ENCODE results near the gene SLC5A8. TPM values are rescaled to one million over a fixed set of nuclear protein-coding genes. Genes with fewer than 3 reads are reported as not detected.

The SLC5A8 gene
- total RNA-seq, 2 donors from 2014 or later, result 0.30 to 0.35 TPM

DNA sequence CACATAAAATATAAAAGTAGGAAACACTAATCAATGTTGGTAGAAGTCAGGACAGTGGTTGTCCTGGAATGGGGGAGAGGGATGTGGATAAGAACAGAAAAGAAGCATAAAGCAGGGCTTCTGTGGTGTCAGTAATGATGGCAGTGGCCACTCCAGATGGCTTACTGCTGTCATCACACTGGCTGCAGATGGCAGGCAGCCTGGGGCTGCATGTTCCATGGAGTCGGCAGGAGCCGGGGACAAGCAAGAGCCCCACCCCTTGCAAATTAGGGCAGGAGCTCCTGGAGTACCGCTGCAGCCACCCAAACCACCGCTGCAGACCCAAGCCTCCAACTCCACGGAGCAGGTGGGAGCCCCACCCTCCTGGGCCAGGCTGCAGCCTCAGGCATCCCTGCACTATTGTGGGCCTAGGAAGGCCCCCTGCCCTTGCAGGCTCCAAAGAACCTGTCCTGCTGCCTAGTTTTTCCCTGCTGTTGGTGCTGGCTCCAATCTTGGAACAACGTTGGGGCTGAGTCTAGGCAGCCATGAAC is 28.8 kb upstream of the SLC5A8 start:
- no peaks in the 10 kb centered on the region for H3K27me3 ChIP-seq
- DNase-seq, result no peak
- no peaks in the 10 kb centered on the region for H3K4me1 ChIP-seq
- H3K27ac ChIP-seq, result no peak overlapping the region
- H3K36me3 ChIP-seq, result no peaks in the 10 kb centered on the region
- intact Hi-C loops (cut with DNase I), result no loop called here
- TF ChIP-seq, protein P1, sequence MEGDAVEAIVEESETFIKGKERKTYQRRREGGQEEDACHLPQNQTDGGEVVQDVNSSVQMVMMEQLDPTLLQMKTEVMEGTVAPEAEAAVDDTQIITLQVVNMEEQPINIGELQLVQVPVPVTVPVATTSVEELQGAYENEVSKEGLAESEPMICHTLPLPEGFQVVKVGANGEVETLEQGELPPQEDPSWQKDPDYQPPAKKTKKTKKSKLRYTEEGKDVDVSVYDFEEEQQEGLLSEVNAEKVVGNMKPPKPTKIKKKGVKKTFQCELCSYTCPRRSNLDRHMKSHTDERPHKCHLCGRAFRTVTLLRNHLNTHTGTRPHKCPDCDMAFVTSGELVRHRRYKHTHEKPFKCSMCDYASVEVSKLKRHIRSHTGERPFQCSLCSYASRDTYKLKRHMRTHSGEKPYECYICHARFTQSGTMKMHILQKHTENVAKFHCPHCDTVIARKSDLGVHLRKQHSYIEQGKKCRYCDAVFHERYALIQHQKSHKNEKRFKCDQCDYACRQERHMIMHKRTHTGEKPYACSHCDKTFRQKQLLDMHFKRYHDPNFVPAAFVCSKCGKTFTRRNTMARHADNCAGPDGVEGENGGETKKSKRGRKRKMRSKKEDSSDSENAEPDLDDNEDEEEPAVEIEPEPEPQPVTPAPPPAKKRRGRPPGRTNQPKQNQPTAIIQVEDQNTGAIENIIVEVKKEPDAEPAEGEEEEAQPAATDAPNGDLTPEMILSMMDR (IDR thresholded peaks at IDR 0.05), result no peak
- H3K9me3 ChIP-seq, result no peaks in the 10 kb centered on the region
- H3K9ac ChIP-seq (ENCODE audit: low read depth in 2 of 2, low read length in 2 of 2), result no peak overlapping the region
- no peak overlapping the region for H3K4me3 ChIP-seq

DNA sequence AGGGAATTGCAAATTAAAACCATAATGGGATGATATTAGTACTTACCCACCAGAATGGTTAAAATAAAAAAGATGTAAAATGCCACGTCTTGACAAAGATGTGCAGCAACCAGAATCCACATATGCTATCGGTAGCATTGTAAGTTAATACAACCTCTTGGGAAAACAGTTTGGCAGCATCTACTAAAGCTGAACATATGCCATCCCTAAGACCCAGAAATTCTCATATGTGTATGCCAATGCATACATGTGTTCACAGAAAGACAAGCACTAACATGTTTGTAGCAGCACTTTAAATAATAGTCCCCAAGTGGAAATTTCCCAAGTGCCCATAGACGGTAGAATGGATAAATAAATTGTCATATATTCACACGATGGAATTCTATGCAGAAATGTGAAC is 28.3 kb upstream of the SLC5A8 start:
- DNase-seq, result no peak
- TF ChIP-seq, protein P1 (IDR thresholded peaks at IDR 0.05), result no peak
- intact Hi-C loops (cut with DNase I), result no loop called here
- Histone ChIP-seq H3K4me1 (no peaks in the 10 kb centered on the region), H3K9ac (ENCODE audit: low read depth in 2 of 2, low read length in 2 of 2) (no peak overlapping the region), H3K36me3 (no peaks in the 10 kb centered on the region), H3K27ac (no peak overlapping the region), H3K9me3 (no peaks in the 10 kb centered on the region), H3K27me3 (no peaks in the 10 kb centered on the region), H3K4me3 (no peak overlapping the region)

DNA sequence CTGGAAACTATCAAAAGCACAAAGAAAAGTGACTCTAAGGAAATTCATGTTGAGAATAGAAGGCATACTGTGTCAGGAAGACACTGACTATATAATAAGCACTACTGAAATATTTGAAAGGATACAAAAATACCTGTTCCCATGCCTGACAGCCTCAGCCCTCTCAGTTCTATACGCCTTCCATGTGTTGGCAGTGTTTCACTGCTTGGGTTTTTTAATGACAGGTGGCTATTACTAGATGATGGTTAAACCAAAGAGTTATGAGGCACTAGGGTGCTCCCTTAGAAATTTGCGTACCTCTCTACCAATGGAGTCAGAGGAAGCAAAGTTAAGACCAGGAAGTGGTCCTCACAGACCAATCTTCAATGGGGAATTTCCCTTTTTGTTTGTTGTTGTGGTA is 25.6 kb upstream of the SLC5A8 start:
- TF ChIP-seq, protein P1 (IDR thresholded peaks at IDR 0.05), result no peak
- Histone ChIP-seq H3K4me1 (no peaks in the 10 kb centered on the region), H3K9me3 (no peaks in the 10 kb centered on the region), H3K36me3 (no peaks in the 10 kb centered on the region), H3K4me3 (no peak overlapping the region), H3K27me3 (no peaks in the 10 kb centered on the region), H3K9ac (ENCODE audit: low read depth in 2 of 2, low read length in 2 of 2) (no peak overlapping the region), H3K27ac (no peak overlapping the region)
- no peak for DNase-seq
- intact Hi-C loops (cut with DNase I), result no loop called here

DNA sequence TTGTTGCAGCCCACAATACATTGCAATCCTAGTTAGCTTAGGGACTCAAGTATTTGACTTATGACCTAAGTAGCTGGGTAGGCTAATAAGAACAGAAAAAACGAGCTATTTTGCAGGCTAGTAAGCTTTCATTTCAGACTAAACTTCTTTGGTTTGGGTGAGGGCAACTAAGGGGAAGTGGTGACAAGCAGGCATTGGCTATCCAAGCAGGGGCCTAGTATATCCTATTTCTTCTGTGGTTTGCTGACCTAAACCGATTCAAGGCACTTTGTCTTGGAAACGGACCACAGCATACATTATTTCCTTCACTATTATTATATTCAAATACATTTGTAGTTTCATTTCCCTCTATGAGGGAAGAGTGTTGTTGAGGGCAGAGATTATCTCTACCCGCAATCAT is 21.6 kb upstream of the SLC5A8 start:
- DNase-seq, result no peak
- Histone ChIP-seq H3K9me3 (no peaks in the 10 kb centered on the region), H3K9ac (ENCODE audit: low read depth in 2 of 2, low read length in 2 of 2) (no peak overlapping the region), H3K4me3 (no peak overlapping the region), H3K36me3 (no peaks in the 10 kb centered on the region), H3K4me1 (no peaks in the 10 kb centered on the region), H3K27me3 (no peaks in the 10 kb centered on the region), H3K27ac (no peak overlapping the region)
- TF ChIP-seq, protein P1 (IDR thresholded peaks at IDR 0.05), result no peak
- intact Hi-C loops (cut with DNase I), result no loop called here

DNA sequence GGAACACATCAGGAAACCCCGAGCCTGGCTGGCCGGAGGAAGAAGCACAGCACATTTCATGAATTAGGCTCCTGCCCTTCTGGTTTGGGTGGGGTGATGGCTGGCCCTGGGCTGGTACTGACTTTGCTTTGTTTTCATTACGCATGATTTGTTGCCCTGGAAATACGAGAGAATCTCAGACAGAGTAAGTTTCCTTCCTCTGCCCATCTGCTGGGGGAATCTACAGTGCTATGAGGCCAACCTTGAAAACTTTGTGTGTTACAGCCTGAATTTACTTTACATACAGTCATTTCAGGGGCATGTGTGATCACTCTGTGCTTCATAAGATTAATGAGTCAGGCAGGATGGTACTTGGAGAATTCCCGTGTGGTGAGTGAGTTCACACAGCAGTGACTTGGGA is 20.5 kb upstream of the SLC5A8 start:
- DNase-seq, result no peak
- no peak overlapping the region for H3K9ac ChIP-seq (ENCODE audit: low read depth in 2 of 2, low read length in 2 of 2)

More for the DNA sequence above, 20.5 kb upstream of the SLC5A8 start:
- Histone ChIP-seq H3K9me3 (no peaks in the 10 kb centered on the region), H3K27me3 (no peaks in the 10 kb centered on the region), H3K4me3 (no peak overlapping the region), H3K36me3 (no peaks in the 10 kb centered on the region), H3K27ac (no peak overlapping the region), H3K4me1 (no peaks in the 10 kb centered on the region)
- intact Hi-C loops (cut with DNase I), result no loop called here
- TF ChIP-seq, protein P1 (IDR thresholded peaks at IDR 0.05), result no peak
